Activated T-cell treated with anti-CD3 and anti-CD28 coated beads, Interleukin-2, amount 50 U/mL, for 1 hour (primary cell): ENCODE results near the gene TIMM17B.
A peak's percentile ranks its signal among the peaks of the same experiment; 100 is the strongest.

ENCODE experiments used
- DNase-seq: peaks from one replicate; pipeline ENCODE4 v3.0.0-alpha.2; 2020

The TIMM17B gene

GRCh38 chrX:48897625-48898306, at the start of gene TIMM17B, which contains the start of gene PQBP1:
TIMM17B (minus strand) TSS chrX:48897768; CDS start chrX:48897749, 19 bp downstream.
PQBP1 (plus strand) TSS chrX:48897930; CDS start chrX:48898510, 580 bp downstream.
- peak; percentile 85 for DNase-seq

DNA sequence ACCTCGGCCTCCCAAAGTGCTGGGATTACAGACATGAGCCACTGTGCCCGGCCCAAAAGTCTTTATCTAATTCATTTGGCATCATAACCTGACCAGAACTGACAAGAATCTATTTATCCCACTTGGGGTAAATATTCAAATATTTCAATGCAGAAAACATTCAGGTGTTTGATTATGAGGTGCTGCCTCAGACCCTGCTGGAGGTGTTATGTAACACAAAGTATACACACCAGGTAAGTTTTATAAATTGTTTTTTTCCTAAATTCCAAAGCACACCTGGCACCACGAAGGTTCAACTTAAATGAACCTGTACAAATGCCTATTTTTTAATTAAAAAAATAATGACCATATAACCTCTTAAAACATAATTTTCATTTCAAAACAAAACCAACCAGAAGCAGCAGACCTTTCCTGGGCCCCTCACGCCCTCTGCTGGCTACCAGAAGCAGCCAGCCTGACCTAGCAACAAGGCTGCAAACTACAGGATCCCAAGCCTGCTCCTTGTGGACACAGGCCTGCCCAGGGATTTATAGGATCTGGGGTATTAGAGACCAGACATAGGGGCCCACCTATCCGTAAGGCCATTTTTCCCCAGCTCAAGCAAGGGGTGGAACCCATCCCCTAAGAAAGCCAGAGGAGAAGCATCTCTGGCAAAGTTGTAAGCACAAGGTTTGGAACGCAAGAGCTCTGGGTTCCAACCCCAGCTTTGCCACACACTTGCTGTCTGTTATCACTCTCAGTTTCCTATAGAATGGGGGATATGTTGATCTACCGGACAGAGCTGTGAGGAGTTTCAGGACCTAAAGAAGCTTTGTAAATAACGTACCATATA, 48.2 kb upstream of the TIMM17B start:
- DNase-seq: peak; percentile 62

DNA sequence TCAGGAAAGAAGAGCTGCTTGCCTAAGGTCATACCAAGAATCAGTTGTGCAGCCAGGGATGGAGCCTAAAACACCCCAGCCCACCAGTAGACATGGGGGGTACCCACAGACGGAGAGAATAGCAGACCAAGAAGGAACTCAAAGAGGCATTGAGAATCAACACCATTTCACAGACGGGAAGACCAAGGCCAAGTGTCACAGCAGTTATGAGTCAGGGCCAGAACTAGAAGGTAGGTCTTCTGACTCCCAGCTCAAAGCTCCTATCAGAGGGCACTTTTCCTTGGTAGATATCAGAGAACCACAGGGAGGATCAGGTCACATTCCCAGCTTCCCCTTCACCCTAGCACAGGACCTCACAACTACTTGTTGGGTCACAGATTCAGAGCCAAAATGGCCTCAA, 45.3 kb upstream of the TIMM17B start:
- no peak for DNase-seq

DNA sequence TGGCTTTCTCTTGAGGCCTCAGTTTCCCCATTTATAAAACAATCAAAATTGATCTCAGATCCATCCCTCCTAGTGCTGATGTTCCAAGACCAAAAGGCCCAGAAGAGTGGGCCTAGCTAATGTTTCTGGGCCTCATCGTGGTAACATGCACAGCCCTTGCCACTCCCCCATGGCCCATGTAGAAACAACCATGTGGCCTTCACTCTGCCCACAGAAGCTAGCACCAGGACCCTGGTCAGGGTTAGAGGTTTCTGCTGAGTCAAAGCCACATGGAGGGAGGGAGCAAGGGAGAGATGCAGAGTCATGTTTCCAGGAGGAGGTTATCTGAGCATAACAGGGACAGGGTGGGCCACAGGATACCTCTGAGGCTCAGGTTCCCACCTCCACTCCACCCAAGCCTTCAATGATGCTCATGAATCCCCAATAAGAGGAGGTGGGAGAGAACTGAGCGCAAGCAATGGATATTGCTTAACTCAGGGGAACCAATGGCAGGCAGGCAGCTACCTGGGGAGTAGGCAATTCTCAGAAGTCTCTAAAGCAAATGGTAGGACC, 42.9 kb upstream of the TIMM17B start:
- DNase-seq: no peak

- peak; percentile 41 for DNase-seq
These were observed 42.1 kb upstream of the TIMM17B start for GRCh38 chrX:48939524-48940228.

DNA sequence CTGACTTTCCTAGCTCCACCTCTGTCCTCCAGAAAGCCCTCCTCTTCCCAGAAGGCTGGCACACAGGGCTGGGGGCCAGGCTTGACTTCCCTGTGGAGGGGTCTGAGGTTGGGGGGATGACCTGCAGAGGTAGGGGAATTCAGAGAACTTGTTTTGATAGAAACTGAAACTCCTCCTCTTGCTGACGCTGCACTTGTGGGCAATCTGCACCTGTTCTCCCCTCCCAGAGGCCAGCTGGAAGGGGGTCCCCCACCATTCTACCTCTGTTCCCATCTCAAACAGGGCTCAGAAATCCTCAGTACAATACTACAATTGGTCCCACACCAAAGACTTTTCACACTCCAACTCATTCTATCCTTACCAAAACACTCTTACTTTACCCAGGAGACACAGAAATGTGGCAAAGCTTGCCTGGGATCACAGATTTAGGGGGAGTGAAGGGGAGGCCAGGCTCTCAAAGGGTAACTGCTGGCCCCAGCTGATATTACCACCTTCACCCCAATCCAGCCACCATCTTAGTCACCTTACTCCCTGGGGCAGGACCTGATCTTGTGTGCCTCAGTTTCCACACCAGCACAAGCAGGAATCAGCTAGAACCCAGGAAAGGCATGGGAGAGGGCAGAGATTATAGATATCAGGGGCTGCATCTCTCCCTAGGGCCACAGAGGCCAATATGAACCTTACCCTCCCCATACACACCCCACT, 41.3 kb upstream of the TIMM17B start:
- DNase-seq: peak; percentile 58

DNA sequence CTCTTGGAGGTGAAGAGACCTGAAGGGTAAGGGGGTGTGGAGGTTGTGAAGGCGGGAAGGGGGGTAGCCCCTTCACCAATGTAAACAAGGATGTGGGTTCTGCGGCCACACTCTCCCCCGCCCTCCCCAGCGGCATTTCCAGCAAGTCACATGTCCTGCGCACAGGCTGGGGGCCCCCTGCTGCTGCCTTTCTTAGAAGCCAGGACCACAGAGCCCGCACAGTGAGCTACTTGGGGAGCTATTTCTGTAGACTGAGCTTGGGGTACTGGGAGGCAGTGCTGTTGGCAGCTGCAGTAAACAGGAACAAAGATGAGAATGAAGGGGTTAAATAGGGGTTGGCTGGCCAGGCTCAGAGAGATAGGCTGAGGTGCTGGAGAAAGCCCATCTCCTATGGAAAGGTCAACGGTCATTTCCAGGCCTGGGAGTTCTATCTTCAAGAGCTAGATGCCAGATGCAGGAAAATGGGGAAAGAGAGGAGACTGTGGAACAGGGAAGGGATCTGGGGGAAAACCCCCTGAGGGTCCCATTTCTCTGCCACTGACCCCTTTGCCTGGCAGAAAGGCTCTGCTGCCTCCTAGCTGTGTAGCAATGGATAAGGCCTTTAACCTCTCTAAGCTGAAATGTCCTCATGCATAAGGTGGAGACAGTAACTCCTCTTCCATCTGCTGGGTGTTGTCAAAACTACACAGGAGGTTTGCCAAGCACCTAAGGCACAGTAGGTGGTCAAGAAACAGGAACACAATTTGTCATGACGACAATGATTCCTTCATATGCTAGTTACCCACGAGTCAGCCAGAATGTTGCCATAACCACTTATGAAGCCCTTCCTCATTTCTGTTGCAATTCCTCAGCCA, 39.7 kb upstream of the TIMM17B start:
- DNase-seq: peak; percentile 84

DNA sequence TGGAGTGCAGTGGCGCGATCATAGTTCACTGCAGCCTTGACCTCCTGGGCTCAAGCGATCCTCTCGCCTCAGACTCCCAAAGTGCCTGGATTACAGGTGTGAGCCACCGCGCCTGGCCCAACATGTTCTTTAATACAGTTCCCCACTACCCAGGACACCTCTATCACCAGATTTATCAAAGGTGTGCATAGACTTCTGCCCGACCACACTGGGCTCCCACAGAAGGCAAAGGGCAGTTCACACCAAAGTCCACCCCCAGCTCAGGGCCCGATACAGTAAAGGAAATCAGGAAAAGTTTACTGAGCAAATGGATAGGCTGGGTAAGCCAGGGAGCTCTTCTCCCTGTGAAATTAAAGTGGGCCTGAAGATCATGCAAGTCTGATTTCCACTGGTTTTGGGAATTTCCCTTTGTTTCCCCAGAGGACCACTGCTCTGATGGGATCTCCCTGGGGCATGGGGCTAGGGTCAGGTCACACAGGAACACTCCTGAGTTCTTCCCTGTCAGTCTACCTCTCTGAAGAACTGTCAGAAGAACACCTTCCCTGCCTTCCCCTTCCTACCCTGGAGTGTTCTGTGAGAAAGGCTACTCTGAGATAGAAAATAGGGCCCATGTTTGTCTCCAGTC, 39.0 kb upstream of the TIMM17B start:
- DNase-seq: no peak

- no peak for DNase-seq
These were observed 37.7 kb upstream of the TIMM17B start for GRCh38 chrX:48935301-48935670.

GRCh38 chrX:48934581-48935300, 37.2 kb upstream of the TIMM17B start:
- no peak for DNase-seq

DNA sequence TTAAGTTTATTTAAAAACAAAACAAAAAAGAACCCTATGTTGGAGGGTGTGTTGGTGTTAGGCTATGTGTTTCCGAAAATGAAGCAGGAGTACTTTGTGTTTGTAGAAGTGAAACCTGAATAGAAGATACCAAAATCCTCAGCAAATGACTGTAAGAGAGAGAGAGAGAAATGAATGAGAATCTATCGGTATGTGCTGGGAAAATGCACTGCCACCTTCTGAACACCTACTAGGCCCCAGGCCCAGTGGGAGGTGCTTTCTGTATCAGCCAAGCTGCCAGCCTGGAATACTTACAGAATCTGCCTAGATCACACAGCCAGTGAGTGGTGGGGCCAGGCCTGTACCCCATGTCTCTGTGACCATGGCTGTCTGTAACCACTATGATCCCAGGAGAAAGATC, 36.2 kb upstream of the TIMM17B start:
- DNase-seq: no peak

GRCh38 chrX:48927736-48928382, 30.3 kb upstream of the TIMM17B start:
- no peak for DNase-seq

GRCh38 chrX:48927123-48927522, 29.6 kb upstream of the TIMM17B start:
- DNase-seq: no peak

DNA sequence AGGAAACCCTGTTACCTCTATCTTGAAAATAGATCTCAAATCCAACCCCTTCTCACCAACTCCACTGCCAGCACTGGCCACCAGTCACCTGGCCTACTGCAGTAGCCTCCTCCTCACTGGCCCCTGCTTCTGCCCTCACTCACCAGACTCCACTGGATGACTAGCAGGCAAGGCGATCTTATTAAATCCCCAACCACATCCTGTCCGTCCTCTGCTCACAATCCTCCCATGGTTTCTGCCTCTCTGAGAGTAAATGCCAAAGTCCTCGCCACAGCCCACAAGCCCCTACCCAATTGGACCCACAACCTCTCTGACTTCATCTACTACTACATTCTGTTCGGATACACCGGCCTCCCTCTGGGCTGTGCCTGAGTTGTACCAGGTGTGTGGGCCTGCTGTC, 26.7 kb upstream of the TIMM17B start:
- no peak for DNase-seq

DNA sequence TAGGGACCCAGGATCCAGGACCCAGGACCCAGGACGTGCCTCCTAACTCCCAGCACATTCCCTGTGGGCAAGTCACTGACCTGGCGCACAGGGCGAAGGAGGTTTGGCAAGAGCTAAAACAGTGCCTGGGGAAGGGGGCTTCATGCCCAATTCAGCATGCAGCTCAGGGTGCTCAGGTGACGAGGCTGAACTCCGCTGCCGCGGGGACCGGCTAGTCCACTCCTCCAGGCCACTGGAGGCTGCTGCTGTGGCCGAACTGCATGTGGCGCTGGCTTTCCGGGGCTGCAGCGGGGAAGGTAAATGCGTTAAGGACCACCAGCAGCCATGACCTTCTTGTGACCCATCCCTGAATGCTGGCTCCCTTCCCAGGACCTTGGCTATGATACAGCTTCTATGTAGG, 26.2 kb upstream of the TIMM17B start:
- DNase-seq: no peak

DNA sequence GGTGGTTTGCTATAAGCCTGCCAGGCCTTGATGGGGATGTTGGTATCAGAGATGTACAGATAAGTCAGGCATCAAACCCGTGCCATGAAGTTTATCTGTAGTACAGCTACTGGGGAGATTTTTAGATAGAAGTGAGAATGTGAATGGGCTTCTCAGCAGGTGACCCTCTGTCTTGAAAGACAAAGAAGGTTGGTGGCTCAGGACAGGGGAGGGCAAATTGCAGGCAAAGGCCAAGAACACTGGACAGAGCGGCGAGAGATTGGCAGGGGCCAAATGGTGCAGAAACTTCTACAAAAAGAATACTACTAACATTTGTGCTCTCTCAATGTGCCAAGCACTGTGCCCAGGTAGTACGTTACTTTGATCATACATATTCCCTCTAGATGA, 23.1 kb upstream of the TIMM17B start:
- no peak for DNase-seq

DNA sequence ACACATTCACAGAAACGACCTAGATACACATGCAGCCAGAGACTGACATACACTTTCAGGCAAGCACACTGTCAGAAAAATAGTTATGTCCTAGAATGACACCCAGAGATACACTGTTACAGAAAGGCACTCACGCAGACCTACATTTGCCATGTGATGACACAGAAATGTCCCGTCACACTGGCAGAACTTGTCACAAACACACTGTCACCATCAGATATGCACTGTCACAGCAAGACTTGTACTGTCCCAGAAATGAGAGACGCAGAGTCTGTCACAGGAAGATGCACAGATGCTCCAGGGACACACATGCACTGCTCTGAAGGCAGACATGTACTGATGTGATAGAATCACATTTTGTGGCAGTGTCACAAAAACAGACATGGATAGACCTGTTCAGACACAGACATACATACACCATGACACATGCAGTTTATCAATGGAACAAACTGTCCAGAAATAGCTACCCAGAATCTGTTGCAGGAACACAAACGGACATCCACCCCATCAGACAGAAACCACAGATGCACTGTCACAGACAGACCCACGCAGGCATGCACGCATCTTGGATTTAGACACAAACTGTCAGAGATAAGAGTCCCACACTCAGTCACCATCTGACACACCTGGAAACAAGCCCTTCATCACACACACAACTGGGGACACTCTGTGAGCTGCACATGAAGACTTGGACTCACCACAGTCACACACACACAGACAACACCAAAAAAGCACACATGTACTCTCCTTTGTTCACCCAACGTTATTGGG, 22.6 kb upstream of the TIMM17B start:
- DNase-seq: no peak

- DNase-seq: no peak
These were observed 21.8 kb upstream of the TIMM17B start for GRCh38 chrX:48919360-48919841.
